Central memory CD8-positive, alpha-beta T cell (primary cell): ENCODE measurements around the gene PSMB11.
"Not testable (repeated sequence)": the region's sequence is repeated elsewhere in the genome, so short reads cannot be mapped to it uniquely, and the experiment has no call there.

ENCODE experiments used
- ATAC-seq: fragments of 150-1000 bp; cut with Tn5 transposase; replicated peaks from 2 replicates; pipeline ENCODE4 v1.10.0; 2022; ENCODE audit warnings: mild to moderate bottlenecking, moderate FRiP score, moderate number of reproducible peaks; ENCODE audit not compliant: poor library complexity, severe bottlenecking; ENCODE audit errors: extremely low read depth
- DNase-seq, 2 donors: peaks; one replicate each; pipeline ENCODE4 v3.0.0; 2021; ENCODE audit warnings: low spot score in 2 of 2
- H3K27ac Mint-ChIP-seq: one replicate; pipeline ENCODE4 v1.8.0; 2022; ENCODE audit warnings: low read depth, mild to moderate bottlenecking, moderate library complexity, mixed read lengths
- H3K27me3 Mint-ChIP-seq: one replicate; pipeline ENCODE4 v1.8.0; 2022; ENCODE audit warnings: mixed read lengths
- H3K36me3 Mint-ChIP-seq: one replicate; pipeline ENCODE4 v1.8.0; 2022; ENCODE audit warnings: mild to moderate bottlenecking, moderate library complexity, mixed read lengths; ENCODE audit not compliant: insufficient read depth
- H3K4me1 Mint-ChIP-seq: one replicate; pipeline ENCODE4 v1.8.0; 2022; ENCODE audit warnings: mixed read lengths
- H3K4me3 Mint-ChIP-seq: one replicate; pipeline ENCODE4 v1.8.0; 2022; ENCODE audit warnings: mild to moderate bottlenecking, moderate library complexity, mixed read lengths
- H3K9me3 Mint-ChIP-seq: one replicate; pipeline ENCODE4 v1.8.0; 2022; ENCODE audit warnings: mixed read lengths

Gene PSMB11

GRCh38 chr14:23042162-23042965 lies at the start of gene PSMB11:
TSS of gene PSMB11 (plus strand) at chr14:23042212. CDS start at chr14:23042226, 14 bp downstream.
- Mint-ChIP-seq H3K4me1 (no peaks in the 10 kb centered on the region), H3K27ac (no peak within 1 kb of the TSS), H3K4me3 (no peak within 1 kb of the TSS), H3K27me3 (no peaks in the 10 kb centered on the region), H3K36me3 (no peaks in the 10 kb centered on the region), H3K9me3 (no peaks in the 10 kb centered on the region)
- no peak for DNase-seq
- no peak for ATAC-seq

- Mint-ChIP-seq H3K27ac (no peak overlapping the region), H3K27me3 (no peaks in the 10 kb centered on the region), H3K4me1 (peaks cover 4% of the 10 kb centered on the region), H3K4me3 (no peak overlapping the region), H3K9me3 (no peaks in the 10 kb centered on the region), H3K36me3 (no peaks in the 10 kb centered on the region)
- DNase-seq (no peak), ATAC-seq (no peak)
These were observed 48.5 kb upstream of the PSMB11 start for GRCh38 chr14:22993517-22993916.

- Mint-ChIP-seq H3K4me1 (peaks cover 4% of the 10 kb centered on the region), H3K36me3 (no peaks in the 10 kb centered on the region), H3K27me3 (no peaks in the 10 kb centered on the region), H3K4me3 (no peak overlapping the region), H3K27ac (no peak overlapping the region), H3K9me3 (no peaks in the 10 kb centered on the region)
- ATAC-seq (peak; percentile 58), DNase-seq (no peak)
These were observed 47.2 kb upstream of the PSMB11 start for GRCh38 chr14:22994762-22995275.

GRCh38 chr14:22995889-22996625 lies 46.0 kb upstream of the PSMB11 start:
- no peak overlapping the region for H3K4me3 Mint-ChIP-seq
- H3K36me3 Mint-ChIP-seq, result no peaks in the 10 kb centered on the region
- H3K4me1 Mint-ChIP-seq, result peaks cover 4% of the 10 kb centered on the region
- ATAC-seq (no peak), DNase-seq (no peak)
- no peaks in the 10 kb centered on the region for H3K27me3 Mint-ChIP-seq
- H3K27ac Mint-ChIP-seq, result no peak overlapping the region
- H3K9me3 Mint-ChIP-seq, result no peaks in the 10 kb centered on the region

- DNase-seq (no peak), ATAC-seq (no peak)
- peaks cover 4% of the 10 kb centered on the region for H3K4me1 Mint-ChIP-seq
- no peak overlapping the region for H3K4me3 Mint-ChIP-seq
- no peaks in the 10 kb centered on the region for H3K9me3 Mint-ChIP-seq
- H3K27ac Mint-ChIP-seq, result no peak overlapping the region
- no peaks in the 10 kb centered on the region for H3K36me3 Mint-ChIP-seq
- no peaks in the 10 kb centered on the region for H3K27me3 Mint-ChIP-seq
These were observed 45.0 kb upstream of the PSMB11 start for GRCh38 chr14:22996768-22997654.

- no peaks in the 10 kb centered on the region for H3K27me3 Mint-ChIP-seq
These were observed 44.2 kb upstream of the PSMB11 start for GRCh38 chr14:22997676-22998323.

GRCh38 chr14:22998329-22999012 lies 43.5 kb upstream of the PSMB11 start:
- DNase-seq (no peak), ATAC-seq (no peak)
- no peak overlapping the region for H3K27ac Mint-ChIP-seq
- H3K4me1 Mint-ChIP-seq, result peaks cover 4% of the 10 kb centered on the region
- H3K36me3 Mint-ChIP-seq, result no peaks in the 10 kb centered on the region
- no peaks in the 10 kb centered on the region for H3K9me3 Mint-ChIP-seq
- no peak overlapping the region for H3K4me3 Mint-ChIP-seq
- H3K27me3 Mint-ChIP-seq, result no peaks in the 10 kb centered on the region

More at GRCh38 chr14:22997676-22998323, 44.2 kb upstream of the PSMB11 start:
- Mint-ChIP-seq H3K9me3 (no peaks in the 10 kb centered on the region), H3K36me3 (no peaks in the 10 kb centered on the region), H3K4me1 (peaks cover 4% of the 10 kb centered on the region), H3K4me3 (no peak overlapping the region), H3K27ac (no peak overlapping the region)
- DNase-seq, result no peak
- no peak for ATAC-seq

GRCh38 chr14:23000860-23001259 lies 41.2 kb upstream of the PSMB11 start:
- Mint-ChIP-seq H3K4me3 (no peak overlapping the region), H3K36me3 (no peaks in the 10 kb centered on the region), H3K27me3 (no peaks in the 10 kb centered on the region), H3K27ac (no peak overlapping the region), H3K4me1 (no peaks in the 10 kb centered on the region), H3K9me3 (no peaks in the 10 kb centered on the region)
- no peak for ATAC-seq
- no peak for DNase-seq

GRCh38 chr14:23002592-23002991 lies 39.4 kb upstream of the PSMB11 start:
- H3K9me3 Mint-ChIP-seq, result no peaks in the 10 kb centered on the region
- peaks cover 7% of the 10 kb centered on the region for H3K4me1 Mint-ChIP-seq
- no peak overlapping the region for H3K4me3 Mint-ChIP-seq
- H3K27ac Mint-ChIP-seq, result no peak overlapping the region
- H3K36me3 Mint-ChIP-seq, result peaks cover 6% of the 10 kb centered on the region
- DNase-seq (no peak), ATAC-seq (no peak)
- H3K27me3 Mint-ChIP-seq, result no peaks in the 10 kb centered on the region

- not testable (repeated sequence) for H3K27ac Mint-ChIP-seq, H3K9me3 Mint-ChIP-seq, ATAC-seq, H3K27me3 Mint-ChIP-seq, DNase-seq, H3K4me3 Mint-ChIP-seq, H3K36me3 Mint-ChIP-seq
- peaks cover 17% of the 10 kb centered on the region for H3K4me1 Mint-ChIP-seq
These were observed 37.7 kb upstream of the PSMB11 start for GRCh38 chr14:23004274-23004673.

- no peaks in the 10 kb centered on the region for H3K9me3 Mint-ChIP-seq
- no peaks in the 10 kb centered on the region for H3K27me3 Mint-ChIP-seq
- H3K4me3 Mint-ChIP-seq, result peak overlapping the region; percentile 96
- DNase-seq (no peak), ATAC-seq (no peak)
- peaks cover 24% of the 10 kb centered on the region for H3K4me1 Mint-ChIP-seq
- H3K27ac Mint-ChIP-seq, result peak overlapping the region; percentile 97
- peaks cover 14% of the 10 kb centered on the region for H3K36me3 Mint-ChIP-seq
These were observed 36.4 kb upstream of the PSMB11 start for GRCh38 chr14:23005451-23006187.
